Thyroid gland (tissue), 4 donors: ENCODE data around the gene KAZN.

Experiments used
- POLR2A ChIP-seq, 2 donors: fragments of 450-650 bp; IDR thresholded peaks; one replicate each; pipeline ENCODE4 v1.6.1; 2017; ENCODE audit warnings: antibody characterized with exemption in 2 of 2, mild to moderate bottlenecking in 2 of 2, moderate library complexity in 1 of 2
- TF ChIP-seq, protein P1 (sequence below), 6 experiments: fragments of 200-600 bp in 3 of 6; fragments of 450-650 bp in 3 of 6; sonication (generic) in 3 of 6; IDR thresholded peaks; one replicate each; pipeline ENCODE4 v1.5.1; 2016 to 2019; ENCODE audit warnings: antibody characterized with exemption in 6 of 6, mild to moderate bottlenecking in 2 of 6, inconsistent platforms in 1 of 6, moderate library complexity in 1 of 6

DNA sequence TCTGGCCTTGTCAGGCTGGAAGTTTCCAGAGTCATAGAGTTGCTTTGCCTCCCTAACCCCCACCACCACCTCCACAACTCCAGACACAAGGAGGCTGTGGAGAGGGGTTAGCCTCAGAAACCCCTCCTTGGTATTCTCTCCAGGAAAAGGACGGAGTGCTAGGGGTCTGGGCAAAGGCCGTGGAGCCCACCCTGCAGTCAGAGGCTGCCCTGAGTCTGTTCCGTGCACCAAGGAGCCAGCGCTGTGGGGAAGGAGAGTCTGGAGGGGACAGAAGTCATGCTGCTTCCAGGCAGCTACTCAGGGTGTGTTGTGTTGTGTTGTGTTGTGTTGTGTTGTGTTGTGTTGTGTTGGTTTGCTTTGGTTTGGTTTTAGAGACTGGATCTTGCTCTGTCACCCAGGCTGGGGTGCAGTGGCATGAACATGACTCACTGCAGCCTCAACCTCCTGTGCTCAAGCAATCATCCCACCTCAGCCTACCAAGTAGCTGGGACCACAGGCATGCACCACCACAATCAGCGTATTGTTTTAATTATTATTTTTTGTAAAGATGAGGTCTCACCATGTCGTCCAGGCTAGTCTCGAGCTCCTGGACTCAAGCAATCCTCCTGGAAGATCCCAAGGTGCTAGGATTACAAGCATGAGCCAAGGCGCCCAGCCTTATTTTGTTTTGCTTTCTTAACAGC lies 432.9 kb downstream of the KAZN start:
- TF ChIP-seq, protein P1, sequence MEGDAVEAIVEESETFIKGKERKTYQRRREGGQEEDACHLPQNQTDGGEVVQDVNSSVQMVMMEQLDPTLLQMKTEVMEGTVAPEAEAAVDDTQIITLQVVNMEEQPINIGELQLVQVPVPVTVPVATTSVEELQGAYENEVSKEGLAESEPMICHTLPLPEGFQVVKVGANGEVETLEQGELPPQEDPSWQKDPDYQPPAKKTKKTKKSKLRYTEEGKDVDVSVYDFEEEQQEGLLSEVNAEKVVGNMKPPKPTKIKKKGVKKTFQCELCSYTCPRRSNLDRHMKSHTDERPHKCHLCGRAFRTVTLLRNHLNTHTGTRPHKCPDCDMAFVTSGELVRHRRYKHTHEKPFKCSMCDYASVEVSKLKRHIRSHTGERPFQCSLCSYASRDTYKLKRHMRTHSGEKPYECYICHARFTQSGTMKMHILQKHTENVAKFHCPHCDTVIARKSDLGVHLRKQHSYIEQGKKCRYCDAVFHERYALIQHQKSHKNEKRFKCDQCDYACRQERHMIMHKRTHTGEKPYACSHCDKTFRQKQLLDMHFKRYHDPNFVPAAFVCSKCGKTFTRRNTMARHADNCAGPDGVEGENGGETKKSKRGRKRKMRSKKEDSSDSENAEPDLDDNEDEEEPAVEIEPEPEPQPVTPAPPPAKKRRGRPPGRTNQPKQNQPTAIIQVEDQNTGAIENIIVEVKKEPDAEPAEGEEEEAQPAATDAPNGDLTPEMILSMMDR (IDR thresholded peaks at IDR 0.05) = no peak
- TF ChIP-seq POLR2A (IDR thresholded peaks at IDR 0.05) = no peak
